Stomach smooth muscle (tissue), 2 donors: ENCODE results near the gene MEF2D.

Source experiments
- H3K27ac ChIP-seq: one replicate; pipeline ENCODE4 v1.7.0; 2013; ENCODE audit warnings: mild to moderate bottlenecking, low read length, inconsistent platforms
- H3K27me3 ChIP-seq, 2 donors: one replicate each; pipeline ENCODE4 v1.7.0; 2013; ENCODE audit warnings: low read length in 2 of 2; ENCODE audit not compliant: insufficient read depth in 2 of 2, control insufficient read depth in 1 of 2
- H3K36me3 ChIP-seq, 2 donors: one replicate each; pipeline ENCODE4 v1.7.0; 2013; ENCODE audit warnings: low read length in 2 of 2; ENCODE audit not compliant: control insufficient read depth in 2 of 2, insufficient read depth in 2 of 2
- H3K4me1 ChIP-seq: one replicate; pipeline ENCODE4 v1.7.0; 2013; ENCODE audit warnings: low read length; ENCODE audit not compliant: control insufficient read depth, insufficient read depth
- H3K4me3 ChIP-seq, 2 donors: one replicate each; pipeline ENCODE4 v1.7.0; 2013; ENCODE audit warnings: low read length in 2 of 2
- H3K9ac ChIP-seq, 2 donors: one replicate each; pipeline ENCODE4 v1.7.0; 2013; ENCODE audit warnings: low read length in 2 of 2, mild to moderate bottlenecking in 1 of 2
- H3K9me3 ChIP-seq, 2 donors: one replicate each; pipeline ENCODE4 v1.7.0; 2013; ENCODE audit warnings: low read length in 2 of 2; ENCODE audit not compliant: control insufficient read depth in 2 of 2
- donor health status: healthy.
- donor health status: Pancreatic carcinoma.

The MEF2D gene

DNA sequence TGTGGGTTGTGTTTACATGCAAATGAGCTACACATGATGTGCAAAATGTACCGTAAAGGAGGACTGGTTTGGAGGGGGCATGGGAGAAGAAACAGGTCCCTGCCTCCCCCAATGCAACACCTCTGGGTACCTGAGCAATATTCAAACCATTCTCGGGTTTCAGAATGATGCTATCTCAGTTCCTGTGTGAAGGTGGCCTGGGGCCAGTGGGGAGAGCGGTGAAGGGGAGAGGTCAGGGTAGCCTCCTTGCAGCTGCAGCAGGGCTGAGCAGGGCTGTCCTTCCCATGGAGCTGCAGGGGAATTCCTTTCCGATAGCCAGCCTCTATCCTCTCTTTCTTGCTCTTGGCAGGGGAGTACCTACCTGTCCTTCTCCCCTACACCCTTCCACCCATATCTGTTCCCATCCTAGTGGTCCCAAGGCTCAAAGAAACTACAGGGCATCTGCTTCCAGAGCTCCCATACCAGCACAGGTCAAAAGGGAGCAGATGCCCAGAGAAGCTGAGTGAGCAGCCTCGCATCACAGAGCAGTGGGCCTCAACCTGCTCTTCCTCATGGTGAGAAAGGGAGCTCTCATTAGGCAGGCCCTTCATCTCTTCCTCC lies 11.9 kb downstream of the MEF2D start:
- Histone ChIP-seq H3K9ac (no peak overlapping the region), H3K4me3 (peak overlapping the region; percentile 50 to 68), H3K27ac (no peak overlapping the region)

GRCh38 chr1:156487862-156488261 lies 12.7 kb downstream of the MEF2D start:
- H3K9me3 ChIP-seq = no peaks in the 10 kb centered on the region
- H3K9ac ChIP-seq = no peak overlapping the region
- H3K4me1 ChIP-seq = peaks cover 86% of the 10 kb centered on the region
- no peak overlapping the region for H3K4me3 ChIP-seq
- peak overlapping the region; percentile 18 for H3K27ac ChIP-seq
- no peaks in the 10 kb centered on the region for H3K27me3 ChIP-seq
- peaks cover 0 to 10% of the 10 kb centered on the region in 2 donors for H3K36me3 ChIP-seq

More for the DNA sequence above, 11.9 kb downstream of the MEF2D start:
- H3K9me3 ChIP-seq = no peaks in the 10 kb centered on the region
- peaks cover 88% of the 10 kb centered on the region for H3K4me1 ChIP-seq
- H3K27me3 ChIP-seq = no peaks in the 10 kb centered on the region
- H3K36me3 ChIP-seq = peaks cover 0 to 4% of the 10 kb centered on the region in 2 donors

- no peak overlapping the region for H3K9ac ChIP-seq
- H3K27ac ChIP-seq = peak overlapping the region; percentile 18
- no peaks in the 10 kb centered on the region for H3K9me3 ChIP-seq
- H3K4me1 ChIP-seq = peaks cover 83% of the 10 kb centered on the region
- no peaks in the 10 kb centered on the region for H3K27me3 ChIP-seq
- H3K4me3 ChIP-seq = no peak overlapping the region
- H3K36me3 ChIP-seq = peaks cover 10 to 21% of the 10 kb centered on the region in 2 donors
These were observed 13.9 kb downstream of the MEF2D start for GRCh38 chr1:156486421-156487344.

DNA sequence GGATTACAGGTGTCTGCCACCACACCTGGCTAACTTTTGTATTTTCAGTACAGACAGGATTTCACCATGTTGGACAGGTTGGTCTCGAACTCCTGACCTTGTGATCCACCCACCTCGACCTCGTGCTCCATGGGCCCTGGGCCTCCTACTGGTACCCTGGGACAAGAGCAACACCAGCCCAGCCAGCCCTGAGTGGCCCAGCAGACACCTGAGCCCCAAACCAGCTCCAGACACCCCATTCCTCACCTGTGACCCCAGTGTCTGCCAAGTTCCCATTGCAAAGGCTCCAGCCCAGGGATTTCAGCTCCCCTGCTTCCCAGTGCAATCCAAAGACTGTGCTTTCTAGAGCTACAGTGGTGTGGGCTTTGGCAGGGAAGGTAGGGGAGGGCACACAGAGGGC lies 14.6 kb downstream of the MEF2D start:
- Histone ChIP-seq H3K36me3 (peaks cover 17 to 28% of the 10 kb centered on the region in 2 donors), H3K27me3 (no peaks in the 10 kb centered on the region), H3K27ac (no peak overlapping the region), H3K9me3 (no peaks in the 10 kb centered on the region), H3K4me3 (no peak overlapping the region), H3K4me1 (peaks cover 83% of the 10 kb centered on the region), H3K9ac (no peak overlapping the region)

DNA sequence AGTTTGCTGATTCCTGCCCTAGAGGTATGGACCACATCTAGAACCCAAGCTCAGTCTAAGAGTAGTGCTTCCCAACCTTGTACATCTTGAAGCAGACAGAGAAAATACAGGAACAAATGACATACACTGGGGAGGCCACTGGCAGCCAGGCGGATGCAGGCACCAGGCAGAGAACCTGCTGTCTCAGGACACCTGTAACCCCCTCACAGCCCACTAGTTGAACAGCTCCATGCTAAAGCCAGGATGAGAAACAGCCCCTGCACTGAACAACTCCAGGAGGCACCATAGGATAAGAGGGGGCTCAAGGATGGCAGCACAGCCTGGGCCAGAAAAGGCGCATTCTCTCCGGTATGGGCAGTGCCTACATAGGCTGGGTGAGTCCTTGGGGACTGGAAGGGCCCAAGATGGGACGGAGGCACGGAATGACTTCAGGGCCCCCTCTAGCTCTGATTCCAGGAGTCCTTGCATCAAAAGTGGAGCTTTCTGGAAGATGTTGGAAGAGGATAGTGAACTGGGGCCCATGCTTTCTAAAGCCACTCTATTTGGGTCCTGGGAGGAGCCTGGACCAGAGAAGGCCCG lies 16.0 kb downstream of the MEF2D start:
- Histone ChIP-seq H3K36me3 (peaks cover 27 to 42% of the 10 kb centered on the region in 2 donors), H3K27me3 (no peaks in the 10 kb centered on the region), H3K27ac (peak overlapping the region; percentile 18), H3K4me1 (peaks cover 82% of the 10 kb centered on the region), H3K4me3 (peak overlapping the region in 1 of 2 donors; percentile 15), H3K9ac (no peak overlapping the region), H3K9me3 (no peaks in the 10 kb centered on the region)

- Histone ChIP-seq H3K36me3 (peaks cover 37 to 52% of the 10 kb centered on the region in 2 donors), H3K9me3 (no peaks in the 10 kb centered on the region), H3K27me3 (no peaks in the 10 kb centered on the region), H3K9ac (no peak overlapping the region), H3K27ac (no peak overlapping the region), H3K4me3 (peak overlapping the region in 1 of 2 donors; percentile 15), H3K4me1 (peaks cover 79% of the 10 kb centered on the region)
These were observed 17.2 kb downstream of the MEF2D start for GRCh38 chr1:156483397-156483796.

GRCh38 chr1:156482276-156482675 lies 18.3 kb downstream of the MEF2D start:
- no peak overlapping the region for H3K9ac ChIP-seq
- H3K27ac ChIP-seq = no peak overlapping the region
- no peaks in the 10 kb centered on the region for H3K27me3 ChIP-seq
- H3K36me3 ChIP-seq = peaks cover 41 to 59% of the 10 kb centered on the region in 2 donors
- peaks cover 79% of the 10 kb centered on the region for H3K4me1 ChIP-seq
- H3K4me3 ChIP-seq = peak overlapping the region in 1 of 2 donors; percentile 15
- no peaks in the 10 kb centered on the region for H3K9me3 ChIP-seq

DNA sequence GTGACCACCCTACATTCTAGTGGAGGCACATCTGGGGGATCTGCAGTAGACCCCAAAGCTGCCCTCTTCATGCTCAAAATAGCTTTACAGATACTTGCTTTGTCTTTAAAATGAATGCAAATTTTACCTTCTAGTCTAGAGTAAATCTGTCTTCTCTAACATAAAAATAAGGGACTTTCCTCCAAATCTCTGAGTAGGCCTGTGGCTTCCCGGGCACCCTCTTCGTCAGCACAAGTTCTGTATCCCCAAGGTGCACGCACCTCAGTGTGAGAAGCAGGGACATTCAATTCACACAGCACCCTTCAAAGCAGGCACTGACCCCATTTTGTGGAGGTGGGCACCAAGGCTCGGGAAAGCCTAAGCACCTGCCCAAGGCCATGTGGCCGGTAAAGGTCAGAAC lies 19.0 kb downstream of the MEF2D start:
- Histone ChIP-seq H3K9ac (no peak overlapping the region), H3K9me3 (no peaks in the 10 kb centered on the region), H3K36me3 (peaks cover 48 to 66% of the 10 kb centered on the region in 2 donors), H3K27me3 (no peaks in the 10 kb centered on the region), H3K4me1 (peaks cover 85% of the 10 kb centered on the region), H3K4me3 (no peak overlapping the region), H3K27ac (no peak overlapping the region)

- H3K36me3 ChIP-seq = peaks cover 56 to 72% of the 10 kb centered on the region in 2 donors
- peak overlapping the region; percentile 58 for H3K27ac ChIP-seq
- H3K9ac ChIP-seq = no peak overlapping the region
- peaks cover 89% of the 10 kb centered on the region for H3K4me1 ChIP-seq
- no peaks in the 10 kb centered on the region for H3K27me3 ChIP-seq
- H3K9me3 ChIP-seq = no peaks in the 10 kb centered on the region
- H3K4me3 ChIP-seq = no peak overlapping the region
These were observed 20.0 kb downstream of the MEF2D start for GRCh38 chr1:156480411-156481192.

GRCh38 chr1:156480016-156480370 lies 20.6 kb downstream of the MEF2D start:
- H3K9me3 ChIP-seq = no peaks in the 10 kb centered on the region
- H3K4me3 ChIP-seq = no peak overlapping the region
- H3K36me3 ChIP-seq = peaks cover 60 to 78% of the 10 kb centered on the region in 2 donors
- peak overlapping the region in 1 of 2 donors; percentile 21 for H3K9ac ChIP-seq
- peak overlapping the region; percentile 58 for H3K27ac ChIP-seq
- H3K4me1 ChIP-seq = peaks cover 91% of the 10 kb centered on the region
- H3K27me3 ChIP-seq = no peaks in the 10 kb centered on the region
